Limb (tissue), 2 donors: ENCODE measurements around the gene SYPL2.
A peak's percentile ranks its signal among the peaks of the same experiment; 100 is the strongest.
"Not testable (repeated sequence)": the region's sequence is repeated elsewhere in the genome, so short reads cannot be mapped to it uniquely, and the experiment has no call there.

Source experiments
- DNase-seq, 2 donors: peaks; one replicate each; pipeline ENCODE4 v3.0.0-alpha.2; 2016; ENCODE audit errors: extremely low spot score in 2 of 2

The SYPL2 gene

DNA sequence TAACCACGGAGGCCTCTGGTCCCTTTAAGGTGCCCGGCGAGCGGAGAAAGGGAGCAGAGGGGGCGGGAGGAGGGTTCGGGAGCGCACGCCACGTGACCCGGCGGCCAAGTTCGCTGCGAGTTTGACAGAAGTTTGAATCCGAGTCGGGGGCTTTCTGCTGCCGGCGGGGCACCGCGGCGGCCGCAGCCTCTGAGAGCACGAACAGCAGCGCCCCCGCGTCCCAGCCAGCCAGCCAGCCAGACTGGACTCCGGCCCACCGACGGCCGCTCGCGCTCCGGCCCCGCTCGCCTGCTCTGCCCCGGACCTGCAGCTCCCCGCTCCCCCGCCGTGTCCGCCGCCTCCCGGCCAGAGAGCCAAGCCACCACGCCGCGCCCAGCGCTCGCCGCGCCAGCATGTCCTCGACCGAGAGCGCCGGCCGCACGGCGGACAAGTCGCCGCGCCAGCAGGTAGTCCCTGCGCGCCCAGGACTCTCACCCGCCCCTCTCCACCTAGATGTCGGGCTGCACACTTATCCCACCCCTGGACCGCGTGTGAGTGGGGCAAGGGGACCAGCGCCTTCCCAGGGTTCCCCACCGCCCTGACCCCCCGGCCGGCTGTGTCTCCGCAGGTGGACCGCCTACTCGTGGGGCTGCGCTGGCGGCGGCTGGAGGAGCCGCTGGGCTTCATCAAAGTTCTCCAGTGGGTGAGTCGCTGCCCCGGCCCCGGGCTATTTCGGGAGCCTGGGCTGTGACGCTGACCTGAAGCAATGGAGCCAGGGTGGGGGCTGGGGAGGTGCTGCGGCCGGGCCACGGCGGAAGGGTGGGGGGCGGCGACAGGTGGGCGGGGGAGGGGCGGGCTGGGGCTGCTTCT lies at the start of gene SYPL2:
SYPL2 (plus strand) TSS at position 95 of the 849 bp plus-strand sequence; CDS start at position 393, 298 bp downstream.
- DNase-seq: peak in 1 of 2 donors; percentile 63

DNA sequence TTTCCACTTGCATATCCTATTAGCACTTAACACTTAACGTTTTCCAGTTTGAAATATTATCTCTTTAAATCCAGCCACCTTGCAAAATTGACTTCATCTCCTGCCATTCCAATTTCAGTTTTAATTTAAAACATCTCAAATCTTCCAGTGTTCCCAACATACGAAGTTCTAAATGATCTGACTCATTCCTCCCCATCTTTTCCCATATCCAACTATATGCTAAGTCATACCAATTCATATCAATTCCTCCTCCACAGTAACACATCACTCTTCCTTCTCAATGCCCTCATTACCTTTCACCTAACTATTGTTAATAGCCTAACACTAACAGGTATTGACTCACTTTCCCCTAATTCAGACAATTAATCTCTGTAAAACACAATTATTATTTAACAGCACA lies 42.8 kb upstream of the SYPL2 start:
- no peak for DNase-seq

DNA sequence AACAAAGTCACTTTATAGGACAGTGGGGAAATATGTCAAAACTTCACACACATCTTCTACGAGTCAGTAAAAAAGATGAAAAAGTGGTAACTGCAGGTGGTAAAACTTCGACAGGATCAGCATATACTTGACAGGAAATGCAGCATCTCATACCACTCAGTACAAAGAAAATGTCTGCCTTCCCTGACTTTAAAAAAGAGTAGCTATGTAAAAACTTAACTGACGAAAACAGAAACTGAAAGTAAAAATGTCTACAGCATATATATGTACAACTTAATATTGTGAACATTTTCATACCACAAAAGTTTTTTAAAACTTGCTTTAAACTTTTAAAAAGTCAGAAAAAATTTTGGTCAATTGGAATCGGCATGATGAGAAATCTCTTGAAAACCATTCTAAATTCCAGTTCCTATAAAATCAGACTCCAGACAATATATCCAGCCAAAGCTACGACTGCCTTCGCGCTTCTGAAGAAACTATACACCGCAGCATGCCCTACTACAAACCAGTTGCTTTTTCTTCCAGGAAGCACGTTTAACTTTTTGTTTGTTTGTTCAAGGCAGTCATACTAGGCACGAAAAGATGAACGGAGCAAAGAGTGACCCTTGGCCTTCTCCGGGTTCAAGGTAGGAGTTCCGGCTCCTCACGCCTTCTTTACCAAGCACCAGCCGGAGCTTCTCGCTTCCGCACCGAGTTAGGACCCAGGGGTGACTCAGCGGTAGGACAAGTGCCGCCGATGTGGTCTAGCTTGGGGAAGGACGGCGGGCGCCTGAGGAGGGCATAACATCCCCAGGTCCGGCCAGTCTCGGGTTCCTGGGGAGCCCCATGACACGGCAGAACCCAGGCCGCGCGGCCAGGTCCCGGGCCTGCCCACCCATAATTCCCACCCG lies 40.7 kb upstream of the SYPL2 start:
- DNase-seq: no peak

DNA sequence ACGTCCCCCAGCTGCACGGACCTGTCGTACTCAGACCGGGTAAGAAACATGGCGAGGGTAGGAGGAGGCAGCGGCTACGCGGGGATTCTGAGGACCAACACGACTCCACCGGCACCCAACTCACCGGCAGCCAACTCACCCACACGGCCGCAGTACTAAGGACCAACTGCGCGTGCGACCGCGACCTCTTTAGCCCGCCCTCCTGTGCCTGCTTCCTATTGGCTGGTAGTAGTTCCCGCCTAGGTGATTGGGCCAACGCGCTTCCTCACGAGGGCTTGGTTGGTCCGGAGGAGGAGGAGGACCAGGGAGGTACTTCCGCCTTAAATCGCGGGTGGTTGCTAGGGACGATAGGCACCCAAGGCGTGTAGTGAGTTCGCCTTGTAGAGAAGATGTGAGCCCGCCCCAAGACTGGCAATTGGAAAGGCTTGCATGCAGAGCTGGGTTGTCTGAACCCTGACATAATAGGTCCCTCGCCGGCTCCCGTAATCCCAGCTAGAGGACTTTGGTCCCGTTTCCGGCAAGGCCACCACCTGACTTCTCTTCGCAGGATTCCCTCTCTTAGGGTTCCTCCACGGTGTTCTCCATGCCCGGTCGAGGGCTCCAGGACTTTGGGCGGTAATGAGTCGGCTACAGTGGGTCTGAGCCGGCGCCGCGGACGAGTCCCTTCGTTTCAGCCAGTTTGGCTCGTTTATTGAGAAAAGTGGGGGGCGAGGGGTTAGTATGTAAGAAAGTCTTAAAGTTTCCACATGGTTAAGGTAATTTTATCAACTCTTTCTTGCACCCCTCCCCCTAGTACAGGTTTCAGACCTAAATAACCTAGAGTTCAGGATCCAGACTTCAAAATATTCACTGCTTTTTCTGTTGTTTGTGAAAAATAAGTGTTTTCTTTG lies 39.8 kb upstream of the SYPL2 start, which contains the start of gene PSMA5:
PSMA5 (minus strand) TSS at position 168 of the 890 bp plus-strand sequence; CDS start at position 50, 118 bp downstream.
- DNase-seq: peak; percentile 95 to 97

DNA sequence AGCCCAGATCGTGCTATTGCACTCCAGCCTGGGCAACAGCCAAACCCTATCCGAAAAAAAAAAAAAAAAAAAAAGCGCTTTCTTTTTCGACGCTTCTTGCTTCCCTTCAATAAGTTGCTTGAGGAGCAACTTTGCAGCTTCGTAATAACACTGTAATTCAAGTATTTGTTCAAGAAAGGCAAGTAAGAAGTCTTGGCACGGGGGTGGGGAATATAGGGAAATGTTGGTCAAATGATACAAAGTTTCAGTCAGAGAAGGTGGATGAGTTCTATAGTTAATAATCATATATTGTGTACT lies 39.2 kb upstream of the SYPL2 start:
- DNase-seq: no peak

DNA sequence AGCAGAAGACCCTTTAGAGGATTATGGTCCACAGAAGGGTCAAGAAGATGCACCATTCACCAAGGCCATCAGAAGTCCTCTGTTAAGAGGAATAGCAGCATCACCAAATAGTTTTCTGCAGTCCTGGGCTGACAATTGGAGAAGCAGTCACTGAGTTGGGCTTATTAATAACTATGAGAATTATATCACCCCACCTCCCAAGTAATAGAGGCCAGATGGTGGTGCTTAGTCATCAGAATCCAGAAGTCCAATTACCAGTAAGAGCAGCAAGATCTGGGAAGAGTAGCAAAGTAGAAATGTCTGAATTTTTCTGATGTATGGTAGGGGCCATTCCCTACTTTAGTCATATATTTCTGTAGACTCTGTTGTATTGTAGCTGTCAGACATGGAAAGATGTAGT lies 34.0 kb upstream of the SYPL2 start:
- no peak for DNase-seq

DNA sequence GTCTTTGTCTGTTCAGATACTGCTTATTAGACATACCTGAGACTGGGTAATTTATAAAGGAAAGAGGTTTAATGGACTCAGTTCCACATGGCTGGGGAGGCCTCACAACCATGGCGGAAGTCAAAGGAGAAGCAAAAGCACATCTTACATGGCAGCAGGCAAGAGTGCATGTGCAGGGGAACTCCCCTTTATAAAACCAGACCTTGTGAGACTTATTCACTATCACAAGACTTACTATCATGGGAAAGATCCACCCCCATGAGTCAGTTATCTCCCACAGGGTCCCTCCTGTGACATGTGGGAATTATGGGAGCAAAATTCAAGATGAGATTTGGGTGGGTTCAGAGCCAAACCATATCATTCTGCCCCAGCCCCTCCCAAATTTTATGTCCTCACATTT lies 33.0 kb upstream of the SYPL2 start:
- no peak for DNase-seq

DNA sequence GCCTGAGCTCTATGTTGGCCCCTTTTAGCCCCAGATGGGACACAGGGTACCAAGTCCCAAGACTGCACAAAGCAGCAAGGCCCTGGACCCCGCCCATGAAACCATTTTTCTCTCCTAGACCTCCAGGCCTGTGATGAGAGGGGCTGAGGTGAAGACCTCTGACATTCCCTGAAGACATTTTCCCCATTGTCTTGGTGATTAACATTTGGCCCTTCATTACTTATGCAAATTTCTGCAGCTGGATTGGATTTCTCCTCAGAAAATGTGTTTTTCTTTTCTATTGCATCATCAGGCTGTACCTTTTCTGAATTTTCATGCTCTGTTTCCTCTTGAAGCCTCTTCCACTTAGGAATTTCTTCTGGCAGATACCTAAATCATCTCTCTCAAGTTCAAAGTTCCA lies 31.9 kb upstream of the SYPL2 start:
- no peak for DNase-seq

DNA sequence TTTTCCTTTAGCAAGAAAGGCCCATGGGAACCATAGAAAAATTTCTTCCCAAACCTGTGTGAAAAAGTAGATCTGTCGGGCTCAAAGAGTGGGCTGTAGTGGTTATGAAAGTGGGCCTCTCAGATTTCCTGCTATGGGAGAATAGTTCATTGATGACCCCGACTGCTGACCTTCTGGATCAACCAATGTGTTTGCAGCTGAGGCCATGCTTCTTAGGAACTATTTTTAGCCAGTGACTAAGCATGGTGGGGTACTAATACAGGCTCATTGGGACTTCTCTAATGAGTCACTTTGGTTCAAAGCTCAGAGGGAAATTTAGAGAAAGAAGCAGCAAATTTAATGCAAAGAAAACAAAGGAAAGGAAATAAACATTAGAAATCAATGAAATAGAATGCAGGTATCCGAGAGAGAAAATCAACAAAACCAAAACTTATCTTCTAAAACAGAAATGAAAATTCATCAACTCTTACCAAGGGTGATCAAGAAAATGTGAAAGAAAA lies 27.5 kb upstream of the SYPL2 start:
- DNase-seq: no peak

DNA sequence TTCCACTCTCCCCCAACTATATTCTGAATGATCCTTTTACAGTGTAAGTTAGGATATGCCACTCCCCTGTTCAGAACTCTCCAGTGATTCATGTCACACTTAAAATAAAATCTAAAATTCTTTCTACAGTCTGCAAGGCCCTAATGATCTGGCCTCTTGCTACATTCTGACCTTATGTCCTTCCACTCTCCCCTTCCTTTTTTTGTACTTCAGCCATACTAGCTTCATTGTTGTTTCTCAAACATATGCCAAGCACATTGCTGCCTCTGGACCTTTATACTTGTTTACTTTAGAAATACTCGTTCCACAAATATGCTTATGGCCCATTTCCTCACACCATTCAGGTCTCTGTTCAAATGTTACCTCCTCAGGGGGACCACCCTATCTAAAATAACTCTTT lies 25.3 kb upstream of the SYPL2 start:
- DNase-seq: no peak

DNA sequence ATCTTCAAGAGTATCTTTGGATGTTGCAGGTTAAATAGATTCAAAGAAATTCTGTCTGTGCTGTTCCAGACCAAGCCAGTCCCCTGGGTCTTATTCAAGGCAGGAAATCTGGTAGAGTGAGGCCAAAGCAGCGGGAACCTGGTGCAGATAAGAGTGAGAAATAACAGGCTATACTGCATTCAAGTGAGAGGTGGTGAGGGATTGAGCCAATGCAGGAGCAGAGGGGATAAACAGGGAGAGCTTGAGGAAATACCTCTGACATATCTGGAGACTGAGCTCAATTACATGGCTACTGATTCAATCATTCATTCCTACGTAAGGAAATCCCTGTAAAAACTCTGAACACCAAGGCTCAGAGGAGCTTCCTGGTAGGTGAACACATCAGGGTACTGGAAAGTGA lies 22.9 kb upstream of the SYPL2 start:
- DNase-seq: no peak

DNA sequence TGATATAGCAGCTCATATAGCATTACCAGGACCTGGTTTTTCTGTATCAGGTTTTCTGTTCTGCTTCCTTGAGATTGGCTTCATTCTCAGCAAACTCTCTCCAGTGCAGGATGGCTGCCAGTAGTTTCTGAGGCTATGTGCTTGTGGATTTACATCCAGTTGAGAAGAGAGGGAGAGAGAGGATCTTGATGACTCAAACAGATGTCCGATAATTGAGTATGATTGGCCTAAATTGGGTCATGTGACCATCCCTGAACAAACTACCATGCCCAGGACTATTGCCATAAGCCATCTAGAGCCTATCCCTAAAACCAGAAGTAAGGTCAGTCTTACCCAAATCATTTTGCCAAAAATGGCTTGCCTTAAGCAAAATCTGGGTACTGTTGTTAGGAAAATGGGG lies 22.0 kb upstream of the SYPL2 start:
- DNase-seq: no peak

DNA sequence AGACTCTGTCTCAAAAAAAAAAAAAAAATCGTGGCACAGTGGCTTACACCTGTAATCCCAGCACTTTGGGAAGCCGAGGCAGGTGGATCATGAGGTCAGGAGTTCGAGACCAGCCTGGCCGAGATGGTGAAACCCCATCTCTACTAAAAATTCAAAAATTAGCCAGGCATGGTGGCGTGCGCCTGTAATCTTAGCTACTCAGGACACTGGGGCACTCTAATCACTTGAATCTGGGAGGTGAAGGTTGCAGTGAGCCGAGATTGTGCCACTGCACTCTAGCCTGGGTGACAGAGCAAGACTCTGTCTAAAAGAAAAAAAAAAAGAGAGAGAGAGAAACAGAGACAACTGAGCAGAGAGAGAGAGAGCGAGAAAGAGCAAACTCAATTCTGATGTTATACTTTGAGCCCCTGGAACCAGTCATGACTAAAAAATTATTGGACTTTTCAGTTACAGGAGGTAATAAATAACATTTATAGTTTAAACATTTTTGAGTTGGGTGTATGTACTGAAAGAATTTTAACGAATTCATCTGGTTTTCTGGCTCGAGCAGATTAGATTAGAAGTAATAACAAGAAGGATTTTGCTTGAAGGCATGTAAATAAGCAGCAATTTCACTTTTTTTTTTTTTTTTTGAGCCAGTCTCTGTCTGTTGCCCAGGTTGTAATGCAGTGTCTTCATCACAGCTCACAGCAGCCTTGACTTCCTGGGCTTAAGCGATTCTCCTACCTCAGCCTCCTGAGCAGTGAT lies 20.2 kb upstream of the SYPL2 start:
- not testable (repeated sequence) for DNase-seq

DNA sequence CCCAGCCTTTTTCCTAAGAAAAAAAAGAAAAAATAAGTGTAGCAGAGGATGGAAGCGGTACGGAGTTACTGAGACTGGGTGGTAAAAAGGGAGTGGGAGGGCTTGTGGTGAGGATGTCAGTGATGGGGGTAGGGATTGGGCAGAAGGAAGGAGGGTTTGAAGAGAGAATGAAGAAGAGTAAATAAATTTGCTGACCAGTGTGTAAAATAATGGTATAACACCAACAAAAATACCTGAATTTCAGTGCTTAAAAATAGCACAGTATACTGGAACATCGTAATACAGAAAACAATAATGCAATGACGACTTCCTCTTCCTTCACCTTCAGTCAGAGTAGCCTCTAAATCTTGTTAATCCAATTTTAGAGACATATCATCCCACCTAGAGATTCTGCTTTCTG lies 18.8 kb upstream of the SYPL2 start:
- no peak for DNase-seq

DNA sequence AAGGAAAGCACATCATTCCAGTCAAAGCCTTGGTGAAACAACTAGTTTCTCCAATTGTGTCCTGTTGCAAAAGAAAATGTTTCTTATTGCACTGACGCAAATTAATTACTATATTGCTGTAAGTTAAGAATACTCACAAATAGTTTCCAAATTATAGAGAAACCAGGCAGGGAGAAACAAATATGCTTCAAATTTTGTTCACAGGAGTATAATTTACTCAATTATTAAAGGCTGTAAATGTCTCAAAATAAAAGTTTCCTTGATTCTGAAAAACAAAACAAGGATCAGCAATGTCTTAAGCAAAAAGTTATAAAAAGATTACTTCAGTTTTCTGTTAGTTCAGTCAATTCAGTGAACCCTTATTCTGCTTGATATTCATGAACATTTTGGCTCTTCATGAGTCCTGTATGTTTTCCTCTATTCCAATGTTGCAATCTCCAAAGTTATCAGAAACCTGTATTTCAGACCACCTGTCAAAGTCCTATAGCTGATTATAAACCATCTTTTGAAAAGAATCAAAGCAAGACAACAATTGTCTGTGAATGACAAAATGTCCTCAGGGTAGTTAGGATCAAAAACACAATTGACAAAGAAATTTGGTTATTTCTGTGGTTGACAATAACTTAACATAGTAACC lies 11.7 kb upstream of the SYPL2 start:
- no peak for DNase-seq

DNA sequence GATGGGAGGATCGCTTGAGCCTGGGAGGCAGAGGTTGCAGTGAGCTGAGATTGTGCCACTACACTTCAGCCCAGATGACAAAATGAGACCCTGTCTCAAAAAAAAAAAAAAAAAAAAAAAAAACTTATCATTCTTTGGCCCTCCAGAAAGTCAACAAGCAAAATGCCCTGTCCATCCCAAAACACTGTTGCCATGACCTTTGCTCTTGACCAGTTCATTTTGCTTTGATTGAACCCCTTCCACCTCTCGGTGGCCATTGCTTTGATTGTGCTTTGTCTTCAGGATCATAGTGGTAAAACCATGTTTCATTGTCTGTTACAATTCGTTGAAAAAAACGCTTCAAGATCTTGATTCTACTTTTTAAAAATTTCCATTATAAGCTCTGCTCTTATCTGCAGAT lies 8.5 kb upstream of the SYPL2 start:
- no peak for DNase-seq

DNA sequence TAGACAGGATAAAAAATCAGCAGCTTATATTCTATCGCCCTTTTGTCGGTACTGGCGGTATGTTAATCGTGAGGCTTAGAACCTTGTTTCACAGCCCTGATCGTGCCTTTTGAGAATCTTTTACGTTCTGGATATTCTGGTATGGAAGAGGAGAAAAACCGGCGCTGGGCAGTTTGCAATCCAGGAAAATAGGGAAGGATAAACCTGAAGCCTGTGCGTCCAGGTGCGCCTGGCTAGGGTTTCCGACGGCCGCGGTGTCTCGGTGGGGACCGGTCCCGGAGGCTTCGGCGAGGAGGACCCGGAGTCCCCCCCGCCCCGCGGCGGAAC lies 258 bp upstream of the SYPL2 start:
- no peak for DNase-seq

DNA sequence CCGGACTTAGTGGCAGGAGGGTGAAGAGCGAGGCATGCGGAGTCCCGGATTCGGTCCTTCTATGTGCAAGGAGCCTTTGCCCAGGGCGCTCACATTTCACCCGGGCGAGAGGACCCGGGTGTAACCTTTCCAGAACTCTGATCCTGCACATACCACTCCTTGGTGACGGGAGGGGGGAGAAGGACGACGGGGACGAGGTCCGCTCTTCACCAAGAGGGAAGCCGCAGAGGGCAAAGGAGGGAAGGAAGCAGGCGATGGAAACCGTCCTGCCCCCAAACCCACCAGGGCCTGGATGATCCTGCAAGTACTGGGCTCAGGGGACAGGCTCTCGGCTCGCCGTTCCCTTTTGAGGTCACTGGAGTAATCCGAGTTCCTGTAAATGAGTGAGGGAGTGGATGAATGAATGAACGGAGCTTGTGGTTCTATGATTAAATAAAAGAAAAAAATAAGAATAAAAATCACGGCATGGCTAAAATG lies 993 bp downstream of the SYPL2 start:
- DNase-seq: no peak

DNA sequence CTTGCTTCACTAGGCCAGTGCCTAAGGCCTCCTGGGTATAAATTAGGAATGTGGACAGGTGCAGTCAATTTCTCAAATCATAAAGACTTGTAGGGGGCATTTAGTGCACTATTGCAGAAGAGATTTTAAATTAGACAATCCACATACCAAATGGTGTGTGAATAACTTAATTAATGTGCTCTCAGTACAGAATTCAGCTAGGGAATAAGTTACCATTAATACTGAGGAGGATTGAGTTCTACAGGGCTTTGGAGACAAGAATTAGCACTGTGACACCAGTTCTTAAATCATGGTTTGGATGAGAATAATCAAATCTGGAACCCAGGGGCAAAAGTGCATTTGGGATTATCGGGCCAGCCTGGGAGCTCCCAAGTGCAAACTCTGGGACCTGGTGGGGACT lies 1.7 kb downstream of the SYPL2 start:
- DNase-seq: no peak

DNA sequence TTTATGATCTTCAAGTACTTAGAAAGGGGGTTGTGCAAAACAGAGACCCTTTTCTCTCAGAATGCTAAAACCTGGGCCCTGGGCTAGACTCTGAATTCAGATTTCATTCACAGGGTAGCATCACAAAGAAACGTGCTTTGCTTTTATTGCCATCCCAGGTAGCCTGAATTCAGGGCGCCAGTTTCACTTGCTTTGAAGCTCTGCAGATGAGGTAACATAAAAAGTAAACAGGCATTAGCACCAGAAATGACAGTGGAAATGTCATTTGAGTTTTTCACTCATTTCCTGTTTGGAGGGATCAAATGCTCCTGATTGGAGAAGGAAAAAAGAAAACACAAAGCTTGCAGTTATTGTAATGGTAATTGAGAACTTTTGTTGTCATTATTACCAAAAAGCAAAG lies 2.6 kb downstream of the SYPL2 start:
- DNase-seq: no peak
